Measurements from ENCODE around the gene TSPAN16. TPM values are rescaled to one million over a fixed set of nuclear protein-coding genes. Genes with fewer than 3 reads are reported as not detected.

The TSPAN16 gene
- total RNA-seq (100 to 1,000 TPM in 1 of 2 donors, 10 to 100 TPM in 1; 42.5 to 137 TPM), polyA plus RNA-seq (ENCODE audit: insufficient read depth, low read depth, low replicate concordance) (180 TPM)
- long read RNA-seq, donor 1: 0 reads
- long read RNA-seq, donor 2: 0 reads

- H3K9me3 ChIP-seq: no peaks in the 10 kb centered on the region
- DNase-seq: no peak
- no peak within 1 kb of the TSS for H3K27ac ChIP-seq
- H3K4me3 ChIP-seq: no peak within 1 kb of the TSS
- intact Hi-C loops (cut with DNase I; ENCODE audit: low total_unique reads): loop anchor here (10.0 kb wide), 2 partner anchors 79 to 149 kb away; partner anchors contain the start of gene SWSAP1
- WGBS, 2 donors: 78 to 91% methylated on average over 5 to 8 of the region's 8 CpGs
- TF ChIP-seq, protein P1, sequence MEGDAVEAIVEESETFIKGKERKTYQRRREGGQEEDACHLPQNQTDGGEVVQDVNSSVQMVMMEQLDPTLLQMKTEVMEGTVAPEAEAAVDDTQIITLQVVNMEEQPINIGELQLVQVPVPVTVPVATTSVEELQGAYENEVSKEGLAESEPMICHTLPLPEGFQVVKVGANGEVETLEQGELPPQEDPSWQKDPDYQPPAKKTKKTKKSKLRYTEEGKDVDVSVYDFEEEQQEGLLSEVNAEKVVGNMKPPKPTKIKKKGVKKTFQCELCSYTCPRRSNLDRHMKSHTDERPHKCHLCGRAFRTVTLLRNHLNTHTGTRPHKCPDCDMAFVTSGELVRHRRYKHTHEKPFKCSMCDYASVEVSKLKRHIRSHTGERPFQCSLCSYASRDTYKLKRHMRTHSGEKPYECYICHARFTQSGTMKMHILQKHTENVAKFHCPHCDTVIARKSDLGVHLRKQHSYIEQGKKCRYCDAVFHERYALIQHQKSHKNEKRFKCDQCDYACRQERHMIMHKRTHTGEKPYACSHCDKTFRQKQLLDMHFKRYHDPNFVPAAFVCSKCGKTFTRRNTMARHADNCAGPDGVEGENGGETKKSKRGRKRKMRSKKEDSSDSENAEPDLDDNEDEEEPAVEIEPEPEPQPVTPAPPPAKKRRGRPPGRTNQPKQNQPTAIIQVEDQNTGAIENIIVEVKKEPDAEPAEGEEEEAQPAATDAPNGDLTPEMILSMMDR (IDR thresholded peaks at IDR 0.05): no peak
- TF ChIP-seq POLR2A (IDR thresholded peaks at IDR 0.05): no peak
- no peaks in the 10 kb centered on the region for H3K36me3 ChIP-seq (ENCODE audit: low read depth, missing control alignments)
- H3K4me1 ChIP-seq: peaks cover 2% of the 10 kb centered on the region
- H3K27me3 ChIP-seq: no peaks in the 10 kb centered on the region
Observed at GRCh38 chr19:11295665-11296245, at the start of gene TSPAN16. TSPAN16 (plus strand) TSS chr19:11296160; CDS start chr19:11296298, 138 bp downstream.

GRCh38 chr19:11246941-11247340 lies 49.0 kb upstream of the TSPAN16 start:
- DNase-seq: no peak
- peak overlapping the region in 1 of 2 donors; percentile 70 for H3K27ac ChIP-seq
- H3K36me3 ChIP-seq (ENCODE audit: low read depth, missing control alignments): no peaks in the 10 kb centered on the region
- no peaks in the 10 kb centered on the region for H3K27me3 ChIP-seq
- TF ChIP-seq, protein P1 (IDR thresholded peaks at IDR 0.05): no peak
- TF ChIP-seq POLR2A (IDR thresholded peaks at IDR 0.05): no peak
- H3K9me3 ChIP-seq: no peaks in the 10 kb centered on the region
- no peak overlapping the region for H3K4me3 ChIP-seq
- WGBS, 2 donors: 88 to 90% methylated on average over 11 of the region's 11 CpGs
- intact Hi-C loops (cut with DNase I; ENCODE audit: low total_unique reads): no loop called here
- peaks cover 16% of the 10 kb centered on the region for H3K4me1 ChIP-seq

GRCh38 chr19:11247391-11247790 lies 48.6 kb upstream of the TSPAN16 start:
- WGBS, 2 donors: 68 to 85% methylated on average over 10 of the region's 10 CpGs
- peaks cover 16% of the 10 kb centered on the region for H3K4me1 ChIP-seq
- H3K4me3 ChIP-seq: no peak overlapping the region
- H3K9me3 ChIP-seq: no peaks in the 10 kb centered on the region
- no peaks in the 10 kb centered on the region for H3K27me3 ChIP-seq
- H3K27ac ChIP-seq: peak overlapping the region in 1 of 2 donors; percentile 70
- peak; percentile 62 for DNase-seq
- TF ChIP-seq, protein P1 (IDR thresholded peaks at IDR 0.05): no peak
- no peak for TF ChIP-seq POLR2A (IDR thresholded peaks at IDR 0.05)
- intact Hi-C loops (cut with DNase I; ENCODE audit: low total_unique reads): no loop called here
- H3K36me3 ChIP-seq (ENCODE audit: low read depth, missing control alignments): no peaks in the 10 kb centered on the region

- no peaks in the 10 kb centered on the region for H3K9me3 ChIP-seq
- H3K36me3 ChIP-seq (ENCODE audit: low read depth, missing control alignments): no peaks in the 10 kb centered on the region
- no peaks in the 10 kb centered on the region for H3K27me3 ChIP-seq
- peaks cover 15% of the 10 kb centered on the region for H3K4me1 ChIP-seq
- WGBS, 2 donors: 75 to 77% methylated on average over 8 to 14 of the region's 14 CpGs
- H3K27ac ChIP-seq: peak overlapping the region in 1 of 2 donors; percentile 70
- intact Hi-C loops (cut with DNase I; ENCODE audit: low total_unique reads): no loop called here
- DNase-seq: no peak
- no peak overlapping the region for H3K4me3 ChIP-seq
- no peak for TF ChIP-seq POLR2A (IDR thresholded peaks at IDR 0.05)
- TF ChIP-seq, protein P1 (IDR thresholded peaks at IDR 0.05): no peak
Observed at GRCh38 chr19:11247934-11248333, 48.0 kb upstream of the TSPAN16 start.

GRCh38 chr19:11248852-11249251 lies 47.1 kb upstream of the TSPAN16 start:
- H3K4me1 ChIP-seq: peaks cover 16% of the 10 kb centered on the region
- H3K27me3 ChIP-seq: no peaks in the 10 kb centered on the region
- H3K9me3 ChIP-seq: no peaks in the 10 kb centered on the region
- 88 to 95% methylated on average over 2 of the region's 2 CpGs for WGBS, 2 donors
- no peak for DNase-seq
- no peaks in the 10 kb centered on the region for H3K36me3 ChIP-seq (ENCODE audit: low read depth, missing control alignments)
- intact Hi-C loops (cut with DNase I; ENCODE audit: low total_unique reads): no loop called here
- TF ChIP-seq, protein P1 (IDR thresholded peaks at IDR 0.05): no peak
- TF ChIP-seq POLR2A (IDR thresholded peaks at IDR 0.05): no peak
- H3K4me3 ChIP-seq: no peak overlapping the region
- no peak overlapping the region for H3K27ac ChIP-seq

Data from testis (tissue), 5 donors.